ENCODE results near the gene KPTN.

Gene KPTN

DNA sequence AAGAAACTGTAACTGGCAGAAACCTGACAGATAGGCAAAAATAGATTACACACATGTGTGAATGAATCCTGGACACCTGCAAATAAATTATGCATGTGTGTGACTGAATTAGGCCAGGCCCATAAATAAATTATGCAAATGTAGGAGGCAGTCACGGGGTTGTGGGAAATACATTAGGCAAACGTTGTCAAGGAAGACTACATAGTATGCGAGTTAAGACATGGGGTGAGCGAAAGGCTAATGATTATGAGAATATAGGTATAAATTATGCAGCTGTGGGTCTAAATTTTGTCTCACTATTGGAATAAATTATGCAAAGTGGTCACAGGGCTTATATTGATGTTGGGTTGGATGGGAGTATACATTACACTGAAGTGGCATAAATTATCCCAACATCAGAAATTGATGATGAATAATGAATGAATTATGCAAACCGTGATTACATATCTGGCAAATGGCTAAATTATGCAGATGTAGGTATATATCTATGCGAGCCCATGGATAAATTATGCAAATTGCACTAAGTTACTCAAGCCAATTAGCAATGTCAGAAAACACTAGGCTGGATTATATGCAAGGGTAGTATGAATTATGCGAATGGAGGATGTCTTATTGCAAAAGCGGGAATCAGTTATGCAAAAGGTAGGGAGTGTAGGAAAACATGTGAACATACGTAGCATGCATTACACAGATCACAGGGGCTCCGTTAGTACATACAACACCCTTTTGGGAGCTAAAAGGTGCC, 19.2 kb downstream of the KPTN start:
- DNase-seq = no peak

DNA sequence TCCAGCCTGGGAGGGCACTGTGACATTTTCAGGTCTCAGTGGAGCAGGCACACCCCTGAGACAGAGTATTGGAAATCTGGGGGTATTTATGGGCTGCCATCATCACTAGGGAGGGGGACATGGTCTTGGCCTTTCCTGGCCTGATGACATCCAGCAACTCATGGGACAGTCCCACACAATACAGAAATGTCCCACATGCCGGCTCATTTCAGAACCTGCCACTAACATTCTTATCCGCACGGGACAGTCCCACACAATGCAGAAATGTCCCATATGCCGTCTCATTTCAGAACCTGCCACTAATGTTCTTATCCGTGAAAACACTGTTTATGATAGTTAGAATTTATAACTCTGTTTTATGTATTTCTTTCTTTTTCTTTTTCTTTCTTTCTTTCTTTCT, 22.1 kb downstream of the KPTN start:
- no peak for DNase-seq

- DNase-seq = no peak
These were observed 24.5 kb downstream of the KPTN start for GRCh38 chr19:47459477-47459876.

DNA sequence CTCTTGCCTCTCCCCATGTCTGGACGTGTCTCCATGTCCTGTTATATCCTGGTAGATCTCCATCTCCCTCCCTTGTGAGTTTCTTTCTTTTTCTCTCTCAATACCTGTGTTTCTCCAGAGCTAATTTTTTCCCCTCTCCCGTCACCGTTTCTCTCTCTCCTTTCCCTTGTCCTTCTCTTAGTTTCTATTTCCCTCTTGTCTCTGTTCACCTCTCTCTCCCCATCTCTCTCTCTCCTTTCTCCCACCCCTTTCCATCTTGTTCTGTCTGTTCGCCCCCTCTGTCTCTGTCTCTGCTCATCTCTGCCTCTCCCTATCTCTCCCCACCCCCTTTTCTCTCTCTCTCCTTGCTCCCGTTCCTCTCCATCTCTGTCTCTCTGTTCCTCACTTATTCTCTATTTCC, 25.3 kb downstream of the KPTN start:
- DNase-seq = no peak

DNA sequence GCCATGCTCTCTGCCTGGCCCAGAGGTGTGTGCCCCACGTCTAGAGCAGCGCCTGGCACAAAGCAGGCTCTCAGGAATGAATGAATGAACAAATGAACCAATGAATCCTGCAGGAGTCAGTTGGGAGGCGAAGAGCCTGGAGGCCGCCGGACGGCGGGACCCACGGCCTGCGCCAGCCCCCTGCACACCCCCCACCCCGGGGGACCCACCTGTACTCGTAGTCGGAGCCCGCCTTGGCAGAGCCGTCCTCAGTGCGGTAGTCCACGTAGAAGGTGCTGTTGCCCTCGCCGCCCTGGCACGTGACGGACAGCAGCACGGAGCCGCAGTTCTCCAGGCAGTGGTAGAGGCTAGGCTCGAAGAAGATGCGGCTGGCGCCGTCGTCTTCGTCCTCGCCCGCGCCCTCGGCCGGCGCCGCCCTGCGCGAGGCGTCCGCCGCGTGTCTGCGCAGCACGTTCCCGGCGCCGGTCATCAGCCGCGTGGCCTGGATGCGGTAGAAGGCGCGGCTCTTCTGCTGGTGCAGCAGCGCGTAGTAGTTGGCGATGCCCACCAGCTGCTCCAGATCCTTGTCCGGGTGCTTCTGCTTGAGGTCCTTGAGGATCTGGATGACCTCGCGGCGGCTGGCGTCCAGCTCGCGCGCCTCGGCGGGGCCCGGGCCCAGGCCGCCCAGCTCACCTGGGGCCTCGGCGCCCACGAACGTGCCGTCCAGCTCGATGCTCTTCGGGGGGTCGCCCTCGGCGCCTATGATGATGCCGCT, 27.1 kb downstream of the KPTN start:
- DNase-seq = no peak

DNA sequence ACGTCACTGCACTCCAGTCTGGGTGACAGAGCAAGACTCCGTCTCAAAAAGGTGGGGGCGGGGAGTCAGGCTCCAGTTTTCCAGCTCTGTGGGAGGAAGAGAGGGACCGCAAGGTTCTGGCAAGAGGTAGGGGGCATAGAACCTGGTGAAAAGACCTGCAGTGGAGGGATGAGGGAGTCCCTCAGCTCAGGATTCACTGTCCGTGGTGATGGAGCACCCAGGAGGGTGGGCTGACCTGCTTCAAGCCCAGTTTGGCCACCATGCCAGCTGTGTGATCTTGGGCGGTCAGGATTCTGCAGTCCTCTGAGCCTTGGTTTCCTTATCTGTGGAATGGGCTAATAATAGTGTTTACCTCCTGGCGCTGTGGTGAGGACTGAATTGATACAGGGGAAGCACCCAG, 33.5 kb downstream of the KPTN start:
- DNase-seq = no peak

- DNase-seq = no peak
These were observed 35.7 kb downstream of the KPTN start for GRCh38 chr19:47448360-47448727.

DNA sequence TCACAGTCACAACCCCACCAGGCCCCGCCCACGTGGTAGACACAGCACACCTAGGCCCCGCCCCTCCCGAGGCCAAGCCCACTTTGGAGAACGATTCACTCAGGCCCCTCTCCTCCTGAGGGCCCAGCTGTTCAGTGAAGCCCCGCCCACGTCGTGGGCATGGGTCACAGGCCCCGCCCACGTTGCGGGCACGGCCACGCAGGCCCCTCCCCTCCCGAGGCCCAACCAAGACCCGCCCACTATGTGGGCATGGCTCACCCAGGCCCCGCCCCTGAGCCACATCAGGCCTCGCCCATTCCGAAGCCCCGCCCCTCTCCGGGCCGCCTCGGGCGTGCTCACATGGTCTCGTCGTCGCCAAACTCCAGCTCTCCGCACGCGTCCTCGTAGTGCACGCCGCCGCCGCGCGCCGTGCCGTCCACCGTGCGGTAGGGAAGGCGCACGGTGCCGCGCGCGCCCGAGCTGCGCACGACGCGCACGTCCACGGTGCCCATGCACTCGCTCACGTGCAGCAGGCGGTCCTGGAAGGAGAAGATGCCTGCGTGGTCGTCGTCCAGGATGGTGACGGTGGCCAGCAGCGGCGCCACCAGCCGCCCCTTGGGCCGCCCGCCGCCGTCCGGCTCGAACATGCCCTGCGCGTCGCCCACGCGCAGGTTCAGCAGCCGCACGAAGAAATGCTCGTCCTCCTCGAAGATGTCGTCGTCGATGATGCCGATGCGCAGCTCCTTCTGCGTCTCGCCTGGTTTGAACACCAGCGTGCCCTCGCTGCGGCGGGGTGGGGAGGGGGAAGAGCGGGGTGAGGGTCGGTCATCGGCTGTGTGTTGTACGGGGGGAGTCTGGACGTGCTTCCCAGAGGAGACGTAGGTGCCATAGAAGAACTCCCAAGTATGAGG, 36.3 kb downstream of the KPTN start:
- DNase-seq = no peak

DNA sequence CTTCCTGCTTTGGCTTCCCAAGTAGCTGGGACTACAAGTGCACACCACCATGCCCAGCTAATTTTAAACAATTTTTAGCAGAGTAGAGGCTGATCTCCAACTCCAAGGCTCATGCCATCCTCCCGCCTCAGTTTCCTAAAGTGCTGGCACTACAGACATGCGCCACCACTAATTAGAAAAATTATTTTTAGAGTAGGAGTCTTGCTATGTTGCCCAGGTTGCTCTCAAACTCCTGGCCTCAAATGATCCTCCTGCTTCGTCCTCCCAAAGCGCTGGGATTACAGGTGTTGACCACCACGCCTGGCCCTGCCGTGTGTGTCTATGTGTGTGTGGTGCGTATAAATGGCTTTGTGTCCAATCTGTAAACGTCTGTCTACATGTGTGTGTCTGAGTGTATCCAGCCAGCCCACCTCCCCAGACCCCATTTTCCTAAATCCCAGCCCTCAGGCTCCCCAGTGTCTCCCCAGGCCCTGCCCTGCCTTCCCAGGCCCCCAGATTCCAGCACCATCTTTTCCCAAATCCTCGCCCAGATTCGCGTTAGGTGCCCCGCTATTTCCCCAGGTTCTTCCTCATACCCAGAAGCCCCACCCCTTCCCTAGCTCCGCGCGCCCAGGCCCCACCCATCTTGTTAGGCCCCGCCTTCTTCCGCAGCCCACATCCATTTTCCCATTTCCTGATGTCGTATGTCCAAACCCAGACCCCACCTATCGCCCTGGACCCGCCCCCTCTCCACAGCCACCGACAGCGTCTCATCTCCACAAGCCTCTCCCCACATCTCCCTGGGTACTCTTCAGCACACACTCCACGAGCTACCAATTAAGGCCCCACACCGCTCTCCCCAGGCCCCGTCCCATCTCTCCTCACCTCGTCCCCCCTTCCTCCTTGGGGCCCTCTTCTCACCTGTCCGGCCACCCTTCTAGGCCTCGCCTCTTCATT, 37.2 kb downstream of the KPTN start:
- no peak for DNase-seq

DNA sequence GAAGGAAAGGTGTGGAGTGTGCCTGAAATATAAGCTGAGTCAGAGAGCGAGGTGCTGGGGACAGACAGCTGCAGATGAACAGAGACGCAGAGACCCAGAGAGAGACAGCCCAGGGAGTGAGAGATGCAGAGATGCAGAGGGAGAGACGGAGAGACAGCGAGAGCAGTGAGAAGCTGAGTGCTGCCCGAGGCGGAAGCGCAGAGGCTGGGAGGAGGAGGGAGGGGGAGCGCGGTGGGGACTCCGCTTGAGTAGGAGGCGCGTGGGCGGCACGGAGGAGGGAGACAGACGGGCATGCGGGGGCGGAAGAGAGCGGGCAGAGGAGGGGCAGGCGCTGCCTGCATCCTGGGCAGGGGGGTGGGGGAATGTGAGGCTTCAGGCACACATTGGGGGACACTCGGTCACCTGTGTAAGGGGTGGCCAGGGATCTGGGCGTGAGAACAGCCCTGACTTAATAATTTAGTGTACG, 38.0 kb downstream of the KPTN start:
- no peak for DNase-seq

DNA sequence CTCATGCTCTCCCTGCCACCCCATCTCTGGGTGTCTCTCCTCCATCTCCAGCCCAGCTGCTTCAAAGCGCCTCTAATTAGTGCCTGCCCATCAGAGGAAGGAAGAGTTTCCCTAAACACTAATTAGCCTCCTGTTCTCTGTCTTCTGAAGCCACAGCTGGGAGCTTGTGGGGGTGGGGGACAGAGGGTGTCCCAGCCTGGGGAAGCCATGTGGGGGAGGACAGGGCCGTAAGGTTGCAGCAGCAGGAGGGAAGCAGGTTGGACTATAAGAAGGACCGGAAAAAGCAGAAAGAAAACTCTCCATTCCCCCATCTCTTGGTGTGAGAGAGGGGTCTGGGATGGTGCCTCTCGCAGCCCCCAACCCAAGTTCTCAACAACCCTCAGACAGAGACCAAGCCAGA, 38.5 kb downstream of the KPTN start:
- DNase-seq = no peak

GRCh38 chr19:47444388-47444821, 39.6 kb downstream of the KPTN start:
- no peak for DNase-seq

DNA sequence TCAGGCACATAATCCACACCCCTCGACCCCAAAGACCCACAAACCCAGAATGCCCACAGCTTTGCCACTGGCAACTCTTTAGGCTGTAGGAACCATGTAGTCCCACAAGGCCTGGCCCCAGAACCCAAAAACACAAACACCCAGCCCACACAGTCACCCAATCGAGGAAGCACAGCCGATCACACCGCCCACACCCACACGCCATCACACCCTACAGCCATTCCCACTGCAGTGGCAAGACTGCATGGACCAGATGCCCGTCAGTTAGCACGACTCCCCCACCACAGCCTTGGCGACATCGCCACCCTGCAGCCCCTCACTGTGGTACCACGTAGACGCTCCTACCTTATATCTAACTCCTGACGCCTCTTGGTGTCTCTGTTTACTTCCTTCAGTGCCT, 40.7 kb downstream of the KPTN start:
- no peak for DNase-seq

GRCh38 chr19:47438793-47439220, 45.2 kb downstream of the KPTN start:
- DNase-seq = no peak

- no peak for DNase-seq
These were observed 46.5 kb downstream of the KPTN start for GRCh38 chr19:47437500-47437899.

- no peak for DNase-seq
These were observed 47.2 kb downstream of the KPTN start for GRCh38 chr19:47436712-47437401.

- DNase-seq = no peak
These were observed 48.1 kb downstream of the KPTN start for GRCh38 chr19:47435883-47436417.

- DNase-seq = no peak
These were observed 48.8 kb downstream of the KPTN start for GRCh38 chr19:47435196-47435595.

DNA sequence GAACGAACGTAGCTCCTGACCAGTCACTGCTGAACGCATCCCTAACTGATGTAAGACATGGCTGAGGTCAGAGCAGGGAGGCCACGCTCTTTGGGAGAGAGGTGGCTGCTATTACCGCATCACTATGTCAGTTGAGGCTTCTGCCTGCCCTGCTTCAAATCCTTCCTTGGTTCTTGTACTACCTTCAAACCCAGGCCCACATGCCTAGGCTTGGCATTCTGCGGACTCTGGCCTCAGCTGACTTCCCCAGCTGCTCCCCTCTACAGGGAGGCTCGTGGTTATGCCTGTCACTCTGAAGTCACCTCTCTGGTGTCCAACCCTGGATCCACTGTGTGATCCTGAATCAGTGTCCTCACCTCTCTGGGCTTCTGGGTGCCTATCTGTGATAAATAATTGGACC, 49.9 kb downstream of the KPTN start:
- no peak for DNase-seq

GRCh38 chr19:47433121-47433520, 50.9 kb downstream of the KPTN start:
- DNase-seq = no peak

GRCh38 chr19:47432499-47432898, 51.5 kb downstream of the KPTN start:
- no peak for DNase-seq
